Neural cell (in vitro differentiated cells): ENCODE results near the gene ARHGAP9.

Source experiments
- CTCF ChIP-seq: fragments of 450-650 bp; IDR thresholded peaks from 2 replicates; pipeline ENCODE4 v1.5.1; 2014; ENCODE audit warnings: antibody characterized with exemption, mild to moderate bottlenecking, moderate library complexity; ENCODE audit not compliant: poor library complexity, severe bottlenecking
- EP300 ChIP-seq: fragments of 450-650 bp; conservative IDR thresholded peaks from 2 replicates; pipeline ENCODE4 v1.6.1; 2014; ENCODE audit warnings: antibody characterized with exemption, mild to moderate bottlenecking, moderate library complexity; ENCODE audit not compliant: poor library complexity, severe bottlenecking
- EZH2 ChIP-seq: fragments of 200-600, 300-800 bp; shearing (Covaris generic), sonication (generic); IDR thresholded peaks from 2 replicates; pipeline ENCODE4 v1.6.1; 2014; ENCODE audit warnings: antibody characterized with exemption, low read length, borderline replicate concordance, mild to moderate bottlenecking; ENCODE audit not compliant: insufficient read depth, poor library complexity, severe bottlenecking
- POLR2AphosphoS5 ChIP-seq: IDR thresholded peaks from 2 replicates; pipeline ENCODE4 v1.6.1; 2012
- RAD21 ChIP-seq: fragments of 450-650 bp; conservative IDR thresholded peaks from 2 replicates; pipeline ENCODE4 v1.6.1; 2014; ENCODE audit warnings: antibody characterized with exemption, mild to moderate bottlenecking, moderate library complexity
- REST ChIP-seq: IDR thresholded peaks from 2 replicates; pipeline ENCODE4 v1.6.1; 2012; ENCODE audit warnings: borderline replicate concordance
- TAF1 ChIP-seq: IDR thresholded peaks from 2 replicates; pipeline ENCODE4 v1.6.1; 2012; ENCODE audit warnings: low read depth

- TF ChIP-seq TAF1, result no peak
- no peak for TF ChIP-seq CTCF
- no peak for TF ChIP-seq POLR2AphosphoS5
- no peak for TF ChIP-seq RAD21
- TF ChIP-seq EZH2, result no peak
- TF ChIP-seq EP300, result no peak
- no peak for TF ChIP-seq REST
Measured at GRCh38 chr12:57465747-57466505, 13.7 kb downstream of the ARHGAP9 start.
